ENCODE measurements around the gene NUDT19.

DNA sequence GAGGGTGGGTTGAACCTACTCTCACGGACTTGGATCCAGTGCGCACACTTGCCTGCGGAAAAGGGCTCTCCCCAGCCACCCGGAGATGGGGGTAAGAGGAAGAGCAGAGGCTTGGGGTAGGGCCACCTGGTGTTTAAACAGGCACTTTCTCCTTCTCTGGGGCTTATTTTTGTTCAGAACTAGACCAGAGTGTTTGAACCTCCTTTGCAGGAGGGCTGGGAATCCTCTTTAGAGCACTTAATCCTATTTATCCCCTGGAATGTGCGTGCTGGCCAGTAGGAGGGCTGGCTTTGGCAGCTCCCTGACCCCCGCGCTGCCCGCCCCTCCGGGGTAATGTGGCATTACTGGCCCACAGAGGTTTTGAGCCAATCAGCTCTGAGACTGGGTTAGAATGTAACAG, 14.0 kb upstream of the NUDT19 start:
- TF ChIP-seq FOXM1 (IDR thresholded peaks at IDR 0.05; ENCODE audit: low read depth, low read length): no peak
- TF ChIP-seq RAD21 (IDR thresholded peaks at IDR 0.05; ENCODE audit: insufficient read depth, low read depth, low read length): no peak
- TF ChIP-seq, protein P1, sequence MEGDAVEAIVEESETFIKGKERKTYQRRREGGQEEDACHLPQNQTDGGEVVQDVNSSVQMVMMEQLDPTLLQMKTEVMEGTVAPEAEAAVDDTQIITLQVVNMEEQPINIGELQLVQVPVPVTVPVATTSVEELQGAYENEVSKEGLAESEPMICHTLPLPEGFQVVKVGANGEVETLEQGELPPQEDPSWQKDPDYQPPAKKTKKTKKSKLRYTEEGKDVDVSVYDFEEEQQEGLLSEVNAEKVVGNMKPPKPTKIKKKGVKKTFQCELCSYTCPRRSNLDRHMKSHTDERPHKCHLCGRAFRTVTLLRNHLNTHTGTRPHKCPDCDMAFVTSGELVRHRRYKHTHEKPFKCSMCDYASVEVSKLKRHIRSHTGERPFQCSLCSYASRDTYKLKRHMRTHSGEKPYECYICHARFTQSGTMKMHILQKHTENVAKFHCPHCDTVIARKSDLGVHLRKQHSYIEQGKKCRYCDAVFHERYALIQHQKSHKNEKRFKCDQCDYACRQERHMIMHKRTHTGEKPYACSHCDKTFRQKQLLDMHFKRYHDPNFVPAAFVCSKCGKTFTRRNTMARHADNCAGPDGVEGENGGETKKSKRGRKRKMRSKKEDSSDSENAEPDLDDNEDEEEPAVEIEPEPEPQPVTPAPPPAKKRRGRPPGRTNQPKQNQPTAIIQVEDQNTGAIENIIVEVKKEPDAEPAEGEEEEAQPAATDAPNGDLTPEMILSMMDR (IDR thresholded peaks at IDR 0.05 in 2 of 3, conservative IDR thresholded peaks at IDR 0.05 in 1 of 3; ENCODE audit: control insufficient read depth in 2 of 3, extremely low read depth in 1 of 3, insufficient read depth in 1 of 3, low read depth in 3 of 3, low read length in 3 of 3): no peak
- TF ChIP-seq POLR2A (IDR thresholded peaks at IDR 0.05; ENCODE audit: low read depth, low read length): no peak
- no peak for TF ChIP-seq MXI1 (IDR thresholded peaks at IDR 0.05; ENCODE audit: low read depth, low read length)
